Hepatocyte (in vitro differentiated cells): Measurements from ENCODE around the gene ZNF564. TPM values are rescaled to one million over a fixed set of nuclear protein-coding genes. Genes with fewer than 3 reads are reported as not detected.

ENCODE experiments used
- DNase-seq: peaks from one replicate; pipeline ENCODE4 v3.0.0-alpha.2; 2016; ENCODE audit warnings: low spot score
- H2AFZ ChIP-seq: fragments of 200-600 bp; sonication (generic); 2 replicates; pipeline ENCODE4 v1.6.0; 2016; ENCODE audit warnings: antibody characterized with exemption, mild to moderate bottlenecking
- H3K27ac ChIP-seq: fragments of 200-600 bp; sonication (generic); 2 replicates; pipeline ENCODE4 v1.5.1; 2016; ENCODE audit warnings: mild to moderate bottlenecking
- H3K27me3 ChIP-seq: fragments of 200-600 bp; sonication (generic); 2 replicates; pipeline ENCODE4 v1.6.1; 2016
- H3K36me3 ChIP-seq: fragments of 200-600 bp; sonication (generic); replicated peaks from 2 replicates; pipeline ENCODE4 v1.5.1; 2016; ENCODE audit warnings: low read depth; ENCODE audit not compliant: insufficient read depth
- H3K4me1 ChIP-seq: fragments of 200-600 bp; sonication (generic); 2 replicates; pipeline ENCODE4 v1.5.1; 2016; ENCODE audit warnings: mild to moderate bottlenecking, moderate library complexity; ENCODE audit not compliant: insufficient read depth
- H3K4me2 ChIP-seq: fragments of 200-600 bp; sonication (generic); 2 replicates; pipeline ENCODE4 v1.6.0; 2016
- H3K4me3 ChIP-seq: fragments of 200-600 bp; sonication (generic); 2 replicates; pipeline ENCODE4 v1.5.1; 2016; ENCODE audit warnings: mild to moderate bottlenecking
- H3K79me2 ChIP-seq: fragments of 200-600 bp; sonication (generic); 2 replicates; pipeline ENCODE4 v1.6.0; 2017; ENCODE audit warnings: mild to moderate bottlenecking
- H3K9me2 ChIP-seq: fragments of 200-600 bp; sonication (generic); replicated peaks from 2 replicates; pipeline ENCODE4 v1.6.0; 2017; ENCODE audit warnings: mild to moderate bottlenecking; ENCODE audit not compliant: insufficient read depth
- H3K9me3 ChIP-seq: fragments of 200-600 bp; sonication (generic); 2 replicates; pipeline ENCODE4 v1.5.1; 2016; ENCODE audit warnings: low read depth, mild to moderate bottlenecking
- H4K20me1 ChIP-seq: fragments of 200-600 bp; sonication (generic); 2 replicates; pipeline ENCODE4 v1.6.0; 2016; ENCODE audit warnings: mild to moderate bottlenecking; ENCODE audit not compliant: insufficient read depth, poor library complexity, severe bottlenecking
- EZH2 ChIP-seq: fragments of 200-600 bp; sonication (generic); IDR thresholded peaks from 2 replicates; pipeline ENCODE4 v1.6.1; 2016; ENCODE audit warnings: antibody characterized with exemption, mild to moderate bottlenecking, borderline replicate concordance
- EZH2phosphoT487 ChIP-seq: fragments of 200-600 bp; sonication (generic); IDR thresholded peaks from one replicate; pipeline ENCODE4 v1.6.1; 2018; ENCODE audit warnings: antibody characterized with exemption, mild to moderate bottlenecking, low read depth, moderate library complexity; ENCODE audit not compliant: unreplicated experiment, severe bottlenecking
- WGBS: methylation state at CpG from one replicate; pipeline ENCODE4 v1.1.6; 2016; ENCODE audit warnings: low lambda C conversion rate; ENCODE audit errors: missing lambda C conversion rate; 5-methylcytosine and 5-hydroxymethylcytosine counted together
- polyA plus RNA-seq: library from polyadenylated mRNA; unstranded; fragments of >200 nt; fragmentation: Nextera tagmentation; extraction: Ambion mirVana; gene quantifications from 2 replicates; pipeline ENCODE4 v1.2.1, GENCODE V29; 2016
- total RNA-seq: library from RNA; depleted of rRNA; stranded (reverse); fragments of >200 nt; gene quantifications from 2 replicates; pipeline ENCODE4 v1.2.3, GENCODE V29; 2014
- TF ChIP-seq, protein P1 (sequence below): fragments of 200-600 bp; sonication (generic); IDR thresholded peaks from 2 replicates; pipeline ENCODE4 v1.5.1; 2016; ENCODE audit warnings: antibody characterized with exemption, mild to moderate bottlenecking; ENCODE audit not compliant: poor library complexity

ZNF564 gene
- total and polyA plus RNA-seq, 2 experiments from 2014 or later = 5.0 to 10.7 TPM

DNA sequence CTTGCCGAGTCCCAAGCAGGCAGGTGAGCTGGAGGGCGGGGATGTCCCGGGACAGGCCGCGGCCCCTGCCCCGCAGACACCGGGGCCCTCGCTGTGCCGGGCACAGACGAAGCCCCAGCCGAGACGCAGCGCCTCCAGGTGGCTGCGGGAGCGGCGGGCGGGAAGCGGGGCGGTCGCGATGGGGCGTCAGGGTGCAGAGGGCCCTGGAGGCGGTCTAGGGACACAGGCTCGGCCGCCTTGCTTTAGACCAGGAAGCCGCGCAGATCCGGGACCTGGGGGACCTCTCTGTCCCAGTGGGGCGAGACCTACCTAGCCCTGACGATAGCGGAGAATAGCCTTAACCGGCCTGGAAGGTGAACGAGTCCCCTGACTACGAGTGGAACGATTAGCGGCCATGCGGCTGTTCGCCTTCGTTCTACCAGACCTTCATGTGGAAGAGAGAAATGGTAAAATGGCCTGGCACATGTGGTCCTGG lies 4.2 kb upstream of the ZNF564 start:
- Histone ChIP-seq H3K4me1 (peaks cover 5% of the 10 kb centered on the region), H3K4me3 (no peak overlapping the region), H3K4me2 (no peak overlapping the region), H4K20me1 (no peaks in the 10 kb centered on the region), H3K27me3 (no peaks in the 10 kb centered on the region), H3K9me3 (no peaks in the 10 kb centered on the region), H3K79me2 (peaks cover under 1% of the 10 kb centered on the region), H3K36me3 (no peaks in the 10 kb centered on the region), H2AFZ (no peak overlapping the region), H3K27ac (no peak overlapping the region), H3K9me2 (no peaks in the 10 kb centered on the region)
- no peak for DNase-seq
- no peak for TF ChIP-seq EZH2phosphoT487
- no peak for TF ChIP-seq EZH2
- TF ChIP-seq, protein P1, sequence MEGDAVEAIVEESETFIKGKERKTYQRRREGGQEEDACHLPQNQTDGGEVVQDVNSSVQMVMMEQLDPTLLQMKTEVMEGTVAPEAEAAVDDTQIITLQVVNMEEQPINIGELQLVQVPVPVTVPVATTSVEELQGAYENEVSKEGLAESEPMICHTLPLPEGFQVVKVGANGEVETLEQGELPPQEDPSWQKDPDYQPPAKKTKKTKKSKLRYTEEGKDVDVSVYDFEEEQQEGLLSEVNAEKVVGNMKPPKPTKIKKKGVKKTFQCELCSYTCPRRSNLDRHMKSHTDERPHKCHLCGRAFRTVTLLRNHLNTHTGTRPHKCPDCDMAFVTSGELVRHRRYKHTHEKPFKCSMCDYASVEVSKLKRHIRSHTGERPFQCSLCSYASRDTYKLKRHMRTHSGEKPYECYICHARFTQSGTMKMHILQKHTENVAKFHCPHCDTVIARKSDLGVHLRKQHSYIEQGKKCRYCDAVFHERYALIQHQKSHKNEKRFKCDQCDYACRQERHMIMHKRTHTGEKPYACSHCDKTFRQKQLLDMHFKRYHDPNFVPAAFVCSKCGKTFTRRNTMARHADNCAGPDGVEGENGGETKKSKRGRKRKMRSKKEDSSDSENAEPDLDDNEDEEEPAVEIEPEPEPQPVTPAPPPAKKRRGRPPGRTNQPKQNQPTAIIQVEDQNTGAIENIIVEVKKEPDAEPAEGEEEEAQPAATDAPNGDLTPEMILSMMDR = no peak
- 66% methylated on average over 23 of the region's 39 CpGs for WGBS

DNA sequence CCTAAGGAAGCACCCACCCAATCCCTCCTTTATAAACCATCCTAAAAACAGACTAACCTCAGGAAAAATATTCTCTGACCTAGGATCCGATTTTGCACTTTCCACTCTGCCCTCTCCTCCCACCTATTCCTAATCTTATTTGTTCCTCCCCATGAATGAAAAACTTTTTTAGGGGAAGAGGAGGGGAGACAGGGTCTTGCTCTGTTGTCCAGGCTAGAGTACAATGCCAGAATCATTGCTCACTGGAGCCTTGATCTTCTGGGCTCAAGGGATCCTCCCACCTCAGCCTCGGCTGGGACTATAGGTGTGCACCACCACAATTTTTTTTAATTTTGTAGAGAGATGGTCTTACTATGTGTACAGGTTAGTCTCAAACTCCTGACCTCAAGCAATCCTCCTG lies 4.4 kb downstream of the ZNF564 start:
- Histone ChIP-seq H3K9me2 (no peaks in the 10 kb centered on the region), H2AFZ (no peak overlapping the region), H3K27me3 (no peaks in the 10 kb centered on the region), H3K4me3 (no peak overlapping the region), H3K27ac (no peak overlapping the region), H3K4me2 (no peak overlapping the region), H4K20me1 (no peaks in the 10 kb centered on the region), H3K36me3 (no peaks in the 10 kb centered on the region), H3K9me3 (peaks cover 3% of the 10 kb centered on the region), H3K79me2 (peaks cover 82% of the 10 kb centered on the region), H3K4me1 (peaks cover 9% of the 10 kb centered on the region)
- TF ChIP-seq EZH2 (no peak), EZH2phosphoT487 (no peak)
- TF ChIP-seq, protein P1 = no peak
- 100% methylated on average over 2 of the region's 2 CpGs for WGBS
- DNase-seq = no peak

DNA sequence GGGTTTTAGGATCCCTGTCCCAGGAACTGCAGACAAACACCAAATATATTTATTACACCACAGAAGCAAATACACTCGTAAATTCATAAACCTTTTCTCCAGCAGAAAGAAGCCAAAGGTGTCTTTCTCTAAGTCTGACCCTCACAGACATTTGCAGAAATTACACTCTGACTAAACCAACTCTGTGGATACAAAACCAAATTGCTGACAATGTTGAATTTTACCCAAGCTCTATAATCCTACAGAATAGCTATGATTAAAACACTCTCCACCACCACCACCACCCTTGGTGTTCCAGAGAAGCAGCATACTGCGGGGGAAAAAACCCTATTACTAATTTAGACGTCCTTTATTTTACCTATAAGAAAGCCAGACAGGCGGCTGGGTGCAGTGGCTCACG lies 5.2 kb downstream of the ZNF564 start:
- no peaks in the 10 kb centered on the region for H3K36me3 ChIP-seq
- peaks cover 3% of the 10 kb centered on the region for H3K9me3 ChIP-seq
- no peak for TF ChIP-seq EZH2phosphoT487
- TF ChIP-seq, protein P1 = no peak
- TF ChIP-seq EZH2 = no peak
- H3K27me3 ChIP-seq = no peaks in the 10 kb centered on the region
- peaks cover 90% of the 10 kb centered on the region for H3K79me2 ChIP-seq
- peaks cover 9% of the 10 kb centered on the region for H3K4me1 ChIP-seq
- WGBS = 95% methylated on average over 5 of the region's 5 CpGs
- H2AFZ ChIP-seq = no peak overlapping the region
- no peaks in the 10 kb centered on the region for H4K20me1 ChIP-seq
- H3K27ac ChIP-seq = no peak overlapping the region
- no peak overlapping the region for H3K4me3 ChIP-seq
- H3K4me2 ChIP-seq = no peak overlapping the region
- no peak for DNase-seq
- H3K9me2 ChIP-seq = no peaks in the 10 kb centered on the region

DNA sequence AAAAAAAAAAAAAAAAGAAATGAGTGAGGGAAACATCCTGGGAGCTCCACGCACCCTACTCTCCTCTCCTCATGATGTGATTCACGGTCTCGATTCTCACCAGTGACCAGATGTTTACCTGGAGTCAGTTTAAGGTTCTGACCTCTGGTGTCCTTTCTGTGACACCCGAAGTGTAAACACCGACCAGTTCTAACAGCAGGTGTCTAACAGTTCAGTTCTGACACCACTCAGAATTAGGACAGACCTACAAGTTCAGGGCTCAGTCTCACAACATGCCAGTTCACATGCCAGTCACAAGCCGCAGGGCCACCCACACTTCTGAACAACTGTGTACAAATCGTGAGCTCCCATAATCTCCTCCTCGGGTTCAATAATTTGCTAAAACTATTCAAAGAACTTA lies 6.0 kb downstream of the ZNF564 start:
- no peak overlapping the region for H3K27ac ChIP-seq
- H3K4me3 ChIP-seq = no peak overlapping the region
- no peaks in the 10 kb centered on the region for H3K27me3 ChIP-seq
- no peaks in the 10 kb centered on the region for H3K36me3 ChIP-seq
- H4K20me1 ChIP-seq = no peaks in the 10 kb centered on the region
- no peak for TF ChIP-seq EZH2
- TF ChIP-seq, protein P1 = no peak
- TF ChIP-seq EZH2phosphoT487 = no peak
- H3K9me3 ChIP-seq = peaks cover 5% of the 10 kb centered on the region
- H3K4me1 ChIP-seq = peaks cover 9% of the 10 kb centered on the region
- no peak overlapping the region for H3K4me2 ChIP-seq
- WGBS = 90% methylated on average over 8 of the region's 8 CpGs
- H3K79me2 ChIP-seq = peaks cover 93% of the 10 kb centered on the region
- DNase-seq = no peak
- no peaks in the 10 kb centered on the region for H3K9me2 ChIP-seq
- no peak overlapping the region for H2AFZ ChIP-seq
